Neuron (in vitro differentiated cells): ENCODE measurements around the gene ABCB1.
"Not testable (repeated sequence)": the region's sequence is repeated elsewhere in the genome, so short reads cannot be mapped to it uniquely, and the experiment has no call there.

ENCODE experiments used
- H2AFZ ChIP-seq: one replicate; pipeline ENCODE4 v1.6.1; 2013; ENCODE audit warnings: low read depth, mild to moderate bottlenecking, inconsistent platforms, low read length, moderate library complexity
- H3K27me3 ChIP-seq: one replicate; pipeline ENCODE4 v1.6.1; 2013; ENCODE audit warnings: low read length; ENCODE audit not compliant: insufficient read depth
- H3K36me3 ChIP-seq: one replicate; pipeline ENCODE4 v1.6.1; 2013; ENCODE audit warnings: low read length; ENCODE audit not compliant: insufficient read depth
- H3K4me1 ChIP-seq: one replicate; pipeline ENCODE4 v1.6.1; 2013; ENCODE audit warnings: low read length; ENCODE audit not compliant: insufficient read depth
- H3K4me3 ChIP-seq: 2 replicates; pipeline ENCODE4 v1.5.1; 2013; ENCODE audit warnings: mild to moderate bottlenecking, low read length, moderate library complexity
- H3K9me3 ChIP-seq: one replicate; pipeline ENCODE4 v1.6.1; 2013; ENCODE audit warnings: low read length

ABCB1 gene

GRCh38 chr7:87598234-87599009 is 2.3 kb downstream of the ABCB1 start:
- H3K4me1 ChIP-seq = peaks cover 4% of the 10 kb centered on the region
- H2AFZ ChIP-seq = no peak overlapping the region
- no peak overlapping the region for H3K4me3 ChIP-seq
- H3K27me3 ChIP-seq = peaks cover 5% of the 10 kb centered on the region
- H3K36me3 ChIP-seq = no peaks in the 10 kb centered on the region
- H3K9me3 ChIP-seq = no peaks in the 10 kb centered on the region

- Histone ChIP-seq H3K4me3 (no peak overlapping the region), H3K4me1 (peaks cover 4% of the 10 kb centered on the region), H3K36me3 (no peaks in the 10 kb centered on the region), H3K9me3 (no peaks in the 10 kb centered on the region), H3K27me3 (peaks cover 5% of the 10 kb centered on the region), H2AFZ (no peak overlapping the region)
These were observed 4.0 kb downstream of the ABCB1 start for GRCh38 chr7:87596696-87597095.

GRCh38 chr7:87596136-87596535 is 4.5 kb downstream of the ABCB1 start:
- Histone ChIP-seq H2AFZ (no peak overlapping the region), H3K9me3 (no peaks in the 10 kb centered on the region), H3K4me1 (peaks cover 4% of the 10 kb centered on the region), H3K4me3 (no peak overlapping the region), H3K36me3 (no peaks in the 10 kb centered on the region), H3K27me3 (peaks cover 5% of the 10 kb centered on the region)

- Histone ChIP-seq H3K36me3 (no peaks in the 10 kb centered on the region), H2AFZ (no peak overlapping the region), H3K4me1 (no peaks in the 10 kb centered on the region)
These were observed 8.4 kb downstream of the ABCB1 start for GRCh38 chr7:87592300-87592699.

GRCh38 chr7:87591211-87591610 is 9.5 kb downstream of the ABCB1 start:
- Histone ChIP-seq H3K27me3 (no peaks in the 10 kb centered on the region), H3K9me3 (no peaks in the 10 kb centered on the region), H3K4me3 (no peak overlapping the region), H3K36me3 (no peaks in the 10 kb centered on the region), H2AFZ (no peak overlapping the region), H3K4me1 (no peaks in the 10 kb centered on the region)

More at GRCh38 chr7:87592300-87592699, 8.4 kb downstream of the ABCB1 start:
- Histone ChIP-seq H3K27me3 (no peaks in the 10 kb centered on the region), H3K4me3 (no peak overlapping the region), H3K9me3 (no peaks in the 10 kb centered on the region)

GRCh38 chr7:87590578-87590977 is 10.1 kb downstream of the ABCB1 start:
- H3K4me3 ChIP-seq = no peak overlapping the region
- H3K27me3 ChIP-seq = no peaks in the 10 kb centered on the region
- no peaks in the 10 kb centered on the region for H3K9me3 ChIP-seq
- no peaks in the 10 kb centered on the region for H3K4me1 ChIP-seq
- H3K36me3 ChIP-seq = no peaks in the 10 kb centered on the region
- H2AFZ ChIP-seq = no peak overlapping the region

- H3K36me3 ChIP-seq = no peaks in the 10 kb centered on the region
- H3K27me3 ChIP-seq = no peaks in the 10 kb centered on the region
- H2AFZ ChIP-seq = no peak overlapping the region
- H3K4me3 ChIP-seq = no peak overlapping the region
- H3K4me1 ChIP-seq = no peaks in the 10 kb centered on the region
- H3K9me3 ChIP-seq = no peaks in the 10 kb centered on the region
These were observed 11.1 kb downstream of the ABCB1 start for GRCh38 chr7:87589631-87590030.

GRCh38 chr7:87581723-87582122 is 19.0 kb downstream of the ABCB1 start:
- H3K4me3 ChIP-seq = no peak overlapping the region
- H3K27me3 ChIP-seq = no peaks in the 10 kb centered on the region
- H3K4me1 ChIP-seq = no peaks in the 10 kb centered on the region
- H3K36me3 ChIP-seq = no peaks in the 10 kb centered on the region
- H3K9me3 ChIP-seq = no peaks in the 10 kb centered on the region
- H2AFZ ChIP-seq = no peak overlapping the region

GRCh38 chr7:87580636-87581035 is 20.0 kb downstream of the ABCB1 start:
- H3K4me1 ChIP-seq = no peaks in the 10 kb centered on the region
- no peaks in the 10 kb centered on the region for H3K27me3 ChIP-seq
- no peaks in the 10 kb centered on the region for H3K36me3 ChIP-seq
- no peak overlapping the region for H2AFZ ChIP-seq
- no peaks in the 10 kb centered on the region for H3K9me3 ChIP-seq
- no peak overlapping the region for H3K4me3 ChIP-seq

- Histone ChIP-seq H3K4me3 (no peak overlapping the region), H3K27me3 (no peaks in the 10 kb centered on the region), H3K36me3 (no peaks in the 10 kb centered on the region), H3K4me1 (no peaks in the 10 kb centered on the region), H3K9me3 (no peaks in the 10 kb centered on the region), H2AFZ (no peak overlapping the region)
These were observed 25.2 kb downstream of the ABCB1 start for GRCh38 chr7:87575521-87575920.

GRCh38 chr7:87574630-87575029 is 26.1 kb downstream of the ABCB1 start:
- Histone ChIP-seq H3K27me3 (no peaks in the 10 kb centered on the region), H2AFZ (no peak overlapping the region)

GRCh38 chr7:87572513-87572912 is 28.2 kb downstream of the ABCB1 start:
- H3K4me3 ChIP-seq, H3K27me3 ChIP-seq, H3K9me3 ChIP-seq, H2AFZ ChIP-seq, H3K4me1 ChIP-seq, H3K36me3 ChIP-seq: not testable (repeated sequence)

More at GRCh38 chr7:87574630-87575029, 26.1 kb downstream of the ABCB1 start:
- Histone ChIP-seq H3K9me3 (no peaks in the 10 kb centered on the region), H3K36me3 (no peaks in the 10 kb centered on the region), H3K4me3 (no peak overlapping the region), H3K4me1 (no peaks in the 10 kb centered on the region)

GRCh38 chr7:87570178-87570577 is 30.5 kb downstream of the ABCB1 start:
- no peak overlapping the region for H2AFZ ChIP-seq
- H3K4me3 ChIP-seq = no peak overlapping the region
- no peaks in the 10 kb centered on the region for H3K4me1 ChIP-seq
- H3K9me3 ChIP-seq = no peaks in the 10 kb centered on the region
- no peaks in the 10 kb centered on the region for H3K36me3 ChIP-seq
- no peaks in the 10 kb centered on the region for H3K27me3 ChIP-seq

GRCh38 chr7:87567052-87567451 is 33.6 kb downstream of the ABCB1 start:
- no peaks in the 10 kb centered on the region for H3K4me1 ChIP-seq

More at GRCh38 chr7:87567052-87567451, 33.6 kb downstream of the ABCB1 start:
- H3K27me3 ChIP-seq = no peaks in the 10 kb centered on the region
- no peaks in the 10 kb centered on the region for H3K36me3 ChIP-seq
- no peak overlapping the region for H2AFZ ChIP-seq
- no peak overlapping the region for H3K4me3 ChIP-seq
- no peaks in the 10 kb centered on the region for H3K9me3 ChIP-seq
